ENCODE measurements around the gene TYRO3. TPM values are rescaled to one million over a fixed set of nuclear protein-coding genes. Genes with fewer than 3 reads are reported as not detected.

The TYRO3 gene
- polyA plus RNA-seq, 3 donors = 0.09 to 0.12 TPM; not detected in 1

GRCh38 chr15:41629463-41629862 lies 70.5 kb downstream of the TYRO3 start:
- H3K4me2 ChIP-seq (replicated peaks; ENCODE audit: extremely low read depth, low read length, poor library complexity, severe bottlenecking) = no peak overlapping the region
- H3K9ac ChIP-seq (ENCODE audit: insufficient read depth, low read length, poor library complexity, severe bottlenecking) = no peak overlapping the region
- H3K4me3 ChIP-seq (replicated peaks in 1 of 3; ENCODE audit: low read depth in 2 of 3, low read length in 3 of 3) = no peak overlapping the region
- DNase-seq = no peak
- Mint-ChIP-seq H3K27ac (no peak overlapping the region), H3K27me3 (ENCODE audit: low read depth in 3 of 3) (no peaks in the 10 kb centered on the region), H3K9me3 (no peaks in the 10 kb centered on the region), H3K36me3 (peaks cover 0 to 3% of the 10 kb centered on the region in 2 donors), H3K4me1 (peaks cover 20% of the 10 kb centered on the region), H3K4me3 (no peak overlapping the region)
- H3K36me3 ChIP-seq (replicated peaks in 1 of 2; ENCODE audit: control insufficient read depth in 1 of 2, insufficient read depth in 2 of 2, low read length in 2 of 2) = no peaks in the 10 kb centered on the region
- H4K20me1 ChIP-seq (ENCODE audit: insufficient read depth, low read length) = no peaks in the 10 kb centered on the region
- no peaks in the 10 kb centered on the region for H3K9me3 ChIP-seq (replicated peaks in 1 of 2; ENCODE audit: control insufficient read depth in 1 of 2, insufficient read depth in 1 of 2, low read length in 2 of 2)
- no peak for TF ChIP-seq CTCF (IDR thresholded peaks at IDR 0.05)
- 100% methylated on average over 2 of the region's 4 CpGs for WGBS (ENCODE audit: insufficient coverage)
- H2AFZ ChIP-seq (ENCODE audit: insufficient read depth, low read depth, low read length, poor library complexity, severe bottlenecking) = no peak overlapping the region
- no peaks in the 10 kb centered on the region for H3K27me3 ChIP-seq (ENCODE audit: control insufficient read depth in 2 of 2, insufficient read depth in 2 of 2, low read length in 2 of 2)
- peaks cover 15 to 20% of the 10 kb centered on the region in 2 donors for H3K4me1 ChIP-seq (ENCODE audit: control insufficient read depth in 1 of 2, insufficient read depth in 2 of 2, low read length in 2 of 2)
- intact Hi-C loops (cut with micrococcal nuclease) = no loop called here
- no peak overlapping the region for H3K27ac ChIP-seq (ENCODE audit: low read depth in 1 of 2, low read length in 2 of 2)
- H3K79me2 ChIP-seq (ENCODE audit: insufficient read depth, low read length) = peaks cover 9% of the 10 kb centered on the region

- no peak for DNase-seq
- Mint-ChIP-seq H3K4me1 (peaks cover 23% of the 10 kb centered on the region), H3K36me3 (peaks cover 0 to 3% of the 10 kb centered on the region in 2 donors), H3K27ac (no peak overlapping the region), H3K27me3 (ENCODE audit: low read depth in 3 of 3) (no peaks in the 10 kb centered on the region), H3K4me3 (no peak overlapping the region), H3K9me3 (no peaks in the 10 kb centered on the region)
- H3K4me2 ChIP-seq (replicated peaks; ENCODE audit: extremely low read depth, low read length, poor library complexity, severe bottlenecking) = no peak overlapping the region
- intact Hi-C loops (cut with micrococcal nuclease) = no loop called here
- 96% methylated on average over 5 of the region's 5 CpGs for WGBS (ENCODE audit: insufficient coverage)
- no peak overlapping the region for H2AFZ ChIP-seq (ENCODE audit: insufficient read depth, low read depth, low read length, poor library complexity, severe bottlenecking)
- H3K4me3 ChIP-seq (replicated peaks in 1 of 3; ENCODE audit: low read depth in 2 of 3, low read length in 3 of 3) = no peak overlapping the region
- H3K4me1 ChIP-seq (ENCODE audit: control insufficient read depth in 1 of 2, insufficient read depth in 2 of 2, low read length in 2 of 2) = peaks cover 17 to 22% of the 10 kb centered on the region in 2 donors
- no peak overlapping the region for H3K9ac ChIP-seq (ENCODE audit: insufficient read depth, low read length, poor library complexity, severe bottlenecking)
- no peaks in the 10 kb centered on the region for H3K36me3 ChIP-seq (replicated peaks in 1 of 2; ENCODE audit: control insufficient read depth in 1 of 2, insufficient read depth in 2 of 2, low read length in 2 of 2)
- TF ChIP-seq CTCF (IDR thresholded peaks at IDR 0.05) = no peak
- no peak overlapping the region for H3K27ac ChIP-seq (ENCODE audit: low read depth in 1 of 2, low read length in 2 of 2)
- H3K27me3 ChIP-seq (ENCODE audit: control insufficient read depth in 2 of 2, insufficient read depth in 2 of 2, low read length in 2 of 2) = no peaks in the 10 kb centered on the region
- H3K9me3 ChIP-seq (replicated peaks in 1 of 2; ENCODE audit: control insufficient read depth in 1 of 2, insufficient read depth in 1 of 2, low read length in 2 of 2) = no peaks in the 10 kb centered on the region
- no peaks in the 10 kb centered on the region for H4K20me1 ChIP-seq (ENCODE audit: insufficient read depth, low read length)
- H3K79me2 ChIP-seq (ENCODE audit: insufficient read depth, low read length) = peaks cover 9% of the 10 kb centered on the region
These were observed 70.9 kb downstream of the TYRO3 start for GRCh38 chr15:41629883-41630282.

All from CD14-positive monocyte (primary cell).